K562 (cell line): ENCODE data around the gene TARBP1. TPM values are rescaled to one million over a fixed set of nuclear protein-coding genes. Genes with fewer than 3 reads are reported as not detected.

Experiments used
- ATAC-seq: fragments of 200-7000 bp; cut with Tn5 transposase; 3 replicates; pipeline ENCODE4 v1.9.1; 2020; ENCODE audit warnings: moderate library complexity
- BruUV-seq: library from RNA; stranded (reverse); fragments of 400-500 nt; replicated peaks from 2 replicates; lab custom pipeline; 2021; lab: Mats Ljungman, UMichigan
- CTCF ChIA-PET: fragments of 300-600 bp; formaldehyde crosslinking; extraction: SDS; loops from one replicate; lab custom pipeline; 2021; ENCODE audit warnings: low intra/inter-chr PET ratio; lab: Yijun Ruan, JAX
- POLR2A ChIA-PET: fragments of 300-600, 350-650 bp; sonication (Branson Sonifier 250); formaldehyde crosslinking; extraction: SDS; loops from one replicate; lab custom pipeline; 2021; ENCODE audit warnings: antibody characterized with exemption, inconsistent platforms; lab: Yijun Ruan, JAX
- DNase-seq, 4 experiments: peaks; one replicate each; pipeline versions ENCODE4 v3.0.0 to v3.0.0-alpha.2; 2011 to 2018; ENCODE audit warnings: low spot score in 3 of 4, mixed read lengths in 3 of 4; ENCODE audit errors: extremely low read depth in 1 of 4
- FAIRE-seq: peaks from 2 replicates; lab custom pipeline; 2011; peaks lifted over from hg19 to GRCh38; lab: Jason Lieb, UNC
- H2AFZ ChIP-seq: 2 replicates; pipeline ENCODE4 v1.6.0; 2011; ENCODE audit warnings: low read depth, low read length, control low read depth, inconsistent platforms
- H3K27ac ChIP-seq: fragments of 200-600 bp; 3 replicates; pipeline ENCODE4 v1.8.0; 2011; ENCODE audit warnings: low read depth, mild to moderate bottlenecking, control low read depth, inconsistent platforms, low read length, moderate library complexity, mixed read lengths; ENCODE audit errors: extremely low read depth
- H3K27me3 ChIP-seq, 2 experiments: fragments of 300-600 bp in 1 of 2; 2 replicates in 1 of 2; 3 replicates in 1 of 2; pipeline versions ENCODE4 v1.6.0 to v1.8.0; 2011; ENCODE audit warnings: inconsistent platforms in 2 of 2, low read length in 2 of 2, mild to moderate bottlenecking in 1 of 2, mixed read lengths in 1 of 2, moderate library complexity in 1 of 2; ENCODE audit not compliant: control insufficient read depth in 2 of 2, insufficient read depth in 2 of 2
- H3K36me3 ChIP-seq: fragments of 300-600 bp; 3 replicates; pipeline ENCODE4 v1.8.0; 2011; ENCODE audit warnings: mild to moderate bottlenecking, low read length, inconsistent platforms; ENCODE audit not compliant: control insufficient read depth, insufficient read depth
- H3K4me1 ChIP-seq, 2 experiments: fragments of 200-600 bp in 1 of 2; replicated peaks in 1 of 2; 2 replicates in 1 of 2; 3 replicates in 1 of 2; pipeline versions ENCODE4 v1.5.1 to v1.8.0; 2011; ENCODE audit warnings: inconsistent platforms in 2 of 2, low read length in 2 of 2, mild to moderate bottlenecking in 1 of 2, mixed read lengths in 1 of 2, moderate library complexity in 1 of 2; ENCODE audit not compliant: control insufficient read depth in 2 of 2, insufficient read depth in 2 of 2
- H3K4me2 ChIP-seq: 2 replicates; pipeline ENCODE4 v1.6.1; 2011; ENCODE audit warnings: low read length, control low read depth, inconsistent platforms, mixed read lengths; ENCODE audit not compliant: insufficient read depth
- H3K4me3 ChIP-seq: fragments of 200-600 bp; sonication (generic), shearing (Covaris generic); 2 replicates; pipeline ENCODE4 v1.5.1; 2016; ENCODE audit warnings: control low read depth, inconsistent platforms
- H3K79me2 ChIP-seq: fragments of 200-600 bp; 3 replicates; pipeline ENCODE4 v1.8.0; 2011; ENCODE audit warnings: low read length, inconsistent platforms; ENCODE audit not compliant: control insufficient read depth, insufficient read depth
- H3K9ac ChIP-seq, 2 experiments: 2 replicates each; pipeline versions ENCODE4 v1.6.0 to v1.6.1; 2011; ENCODE audit warnings: low read depth in 2 of 2, low read length in 2 of 2, control low read depth in 1 of 2, inconsistent platforms in 1 of 2, mild to moderate bottlenecking in 1 of 2, mixed read lengths in 1 of 2; ENCODE audit not compliant: insufficient read depth in 1 of 2
- H3K9me1 ChIP-seq: one replicate; pipeline ENCODE4 v1.6.0; 2011; ENCODE audit warnings: inconsistent platforms, mild to moderate bottlenecking, low read length, moderate library complexity; ENCODE audit not compliant: control insufficient read depth, insufficient read depth
- H3K9me3 ChIP-seq: replicated peaks from 2 replicates; pipeline ENCODE4 v1.5.1; 2011; ENCODE audit warnings: low read depth, low read length, inconsistent platforms; ENCODE audit not compliant: control insufficient read depth, insufficient read depth
- H4K20me1 ChIP-seq: replicated peaks from 2 replicates; pipeline ENCODE4 v1.6.1; 2011; ENCODE audit warnings: low read length, inconsistent platforms, mixed read lengths; ENCODE audit not compliant: control insufficient read depth, insufficient read depth
- ARID3B ChIP-seq: fragments of 250-450 bp; sonication (Bioruptor Pico); IDR thresholded peaks from 2 replicates; pipeline ENCODE4 v1.4.0; 2020; ENCODE audit warnings: borderline replicate concordance
- DACH1 ChIP-seq: fragments of 450-650 bp; IDR thresholded peaks from 2 replicates; pipeline ENCODE4 v1.6.1; 2018; ENCODE audit not compliant: partially characterized antibody
- ETS1 ChIP-seq: conservative IDR thresholded peaks from 2 replicates; pipeline ENCODE4 v1.6.1; 2011; ENCODE audit warnings: low read depth, mild to moderate bottlenecking, low read length; ENCODE audit not compliant: control insufficient read depth
- SP2 ChIP-seq: IDR thresholded peaks from 2 replicates; pipeline ENCODE4 v1.6.1; 2011; ENCODE audit warnings: mild to moderate bottlenecking, low read depth, low read length, moderate library complexity; ENCODE audit not compliant: poor library complexity, severe bottlenecking; ENCODE audit errors: extremely low read depth
- WGBS: fragments of 100-300 bp; shearing (Covaris generic); methylation state at CpG from one replicate; pipeline ENCODE4 v1.1.6; 2016; ENCODE audit warnings: low coverage, mixed read lengths; ENCODE audit not compliant: insufficient coverage; ENCODE audit errors: missing lambda C conversion rate; 5-methylcytosine and 5-hydroxymethylcytosine counted together
- in situ Hi-C: fragments of 300-500 bp; cut with MboI; formaldehyde crosslinking; loops from 4 replicates; pipeline ENCODE4 v1.15.0; 2018; ENCODE audit warnings: inconsistent platforms, mixed read lengths
- intact Hi-C: fragments of 100-400 bp; cut with micrococcal nuclease; formaldehyde crosslinking; loops from 2 replicates; pipeline ENCODE4 v1.14.2; 2022
- polyA plus RNA-seq, 8 experiments: library from polyadenylated mRNA; depleted of rRNA in 4 of 8; stranded (reverse) in 5 of 8; unstranded in 3 of 8; fragments of >200 nt; fragmentation: Nextera tagmentation in 2 of 8; fragmentation: Illumina TruSeq in 1 of 8; extraction: Ambion mirVana in 2 of 8; extraction: Trizol in 1 of 8; gene quantifications; 2 replicates each; pipeline versions ENCODE4 v1.2.1 to v1.2.3, GENCODE V29; 2011 to 2014; ENCODE audit warnings: inconsistent platforms in 1 of 8, missing spikeins in 1 of 8
- total RNA-seq, 7 experiments: library from RNA; depleted of rRNA in 6 of 7; stranded (reverse); fragments of >200 nt in 6 of 7; fragmentation: Illumina TruSeq in 2 of 7; extraction: Trizol in 2 of 7; gene quantifications; 2 replicates each; pipeline versions ENCODE4 v1.2.1 to v1.2.3, GENCODE V29; 2011 to 2021; ENCODE audit warnings: low replicate concordance in 1 of 7

Gene TARBP1
- total and polyA plus RNA-seq, 9 of the 15 experiments (the other 6 are each of a cell fraction or from before 2014, with no cell fraction given) = 8.8 to 48.0 (median 22.9) TPM

GRCh38 chr1:234388094-234388493 lies 90.9 kb downstream of the TARBP1 start:
- POLR2A ChIA-PET = interaction anchor here (1.1 to 1.3 kb wide), 2 partner anchors 9 kb away, joined by 3 to 4 read pairs; no protein-coding TSS in a partner anchor
- Histone ChIP-seq H3K9me1 (no peaks in the 10 kb centered on the region), H3K27me3 (no peaks in the 10 kb centered on the region), H3K4me1 (no peaks in the 10 kb centered on the region), H3K4me2 (no peak overlapping the region), H4K20me1 (no peaks in the 10 kb centered on the region), H3K9ac (no peak overlapping the region), H2AFZ (no peak overlapping the region), H3K36me3 (peaks cover 30% of the 10 kb centered on the region; the same call in 2 of the 3 replicates), H3K27ac (no peak overlapping the region), H3K9me3 (no peaks in the 10 kb centered on the region), H3K79me2 (no peaks in the 10 kb centered on the region), H3K4me3 (no peak overlapping the region)
- ATAC-seq = no peak
- WGBS = 71% methylated on average over 6 of the region's 6 CpGs
- intact Hi-C loops = no loop called here
- no peak for FAIRE-seq
- in situ Hi-C loops = no loop called here
- no TSS peak for BruUV-seq
- no peak for DNase-seq
- CTCF ChIA-PET = no interaction called here
- TF ChIP-seq SP2 (no peak), ETS1 (no peak), ARID3B (CRISPR knock-in tag) (no peak), DACH1 (no peak)
